Measurements from ENCODE around the gene ARPC3. TPM values are rescaled to one million over a fixed set of nuclear protein-coding genes. Genes with fewer than 3 reads are reported as not detected.
"Not testable (repeated sequence)": the region's sequence is repeated elsewhere in the genome, so short reads cannot be mapped to it uniquely, and the experiment has no call there.

The ARPC3 gene
- total RNA-seq, 1 experiment from 2014 or later: 188 TPM

- no peaks in the 10 kb centered on the region for H3K9me3 ChIP-seq (ENCODE audit: control insufficient read depth, low read depth, low read length)
- H3K9ac ChIP-seq (ENCODE audit: extremely low read depth, insufficient read length, low read length): no peak overlapping the region
- Mint-ChIP-seq H3K4me3 (no peak overlapping the region), H3K27me3 (ENCODE audit: low read depth) (no peaks in the 10 kb centered on the region), H3K9me3 (no peaks in the 10 kb centered on the region; a peak in 1 of 5 replicates), H3K36me3 (ENCODE audit: insufficient read depth in 1 of 3, low read depth in 3 of 3) (peaks cover 22 to 30% (median 29%) of the 10 kb centered on the region in 3 experiments; a peak in 6 of 7 replicates), H3K4me1 (peaks cover 0 to 3% of the 10 kb centered on the region in 2 experiments; a peak in 1 of 4 replicates), H3K27ac (no peak overlapping the region)
- H3K4ac ChIP-seq (ENCODE audit: low read depth, low read length): no peak overlapping the region
- no CpG with 5 or more reads among the region's 12 CpGs for WGBS (ENCODE audit: extremely low coverage, insufficient read length, low lambda C conversion rate)
- no peaks in the 10 kb centered on the region for H3K79me1 ChIP-seq (ENCODE audit: insufficient read depth, low read depth, low read length, poor library complexity, severe bottlenecking)
- H3K23me2 ChIP-seq (ENCODE audit: insufficient read length, low read depth, low read length, poor library complexity, severe bottlenecking): no peaks in the 10 kb centered on the region
- no peak overlapping the region for H4K5ac ChIP-seq (ENCODE audit: insufficient read length, low read depth, low read length)
- H2BK5ac ChIP-seq (ENCODE audit: insufficient read length, low read length): no peak overlapping the region
- H3T11ph ChIP-seq (ENCODE audit: low read length): no peak overlapping the region
- no peak for DNase-seq
- no peak overlapping the region for H3K27ac ChIP-seq (ENCODE audit: insufficient read length, low read depth, low read length)
- H2AFZ ChIP-seq (ENCODE audit: low read length): no peak overlapping the region
- TF ChIP-seq CTCF (conservative IDR thresholded peaks at IDR 0.05): no peak
- H3K79me2 ChIP-seq (ENCODE audit: insufficient read depth, low read length): no peaks in the 10 kb centered on the region
- no peak overlapping the region for H3K14ac ChIP-seq (ENCODE audit: insufficient read depth, low read length)
- no peak overlapping the region for H2BK20ac ChIP-seq (ENCODE audit: low read depth, low read length, poor library complexity, severe bottlenecking)
- H2AK5ac ChIP-seq (ENCODE audit: insufficient read length, low read length): no peak overlapping the region
- H3K23ac ChIP-seq (ENCODE audit: insufficient read length, low read depth, low read length): no peak overlapping the region
- H4K8ac ChIP-seq (replicated peaks; ENCODE audit: insufficient read length, low read depth, low read length): no peak overlapping the region
- H3K56ac ChIP-seq (ENCODE audit: insufficient read length, low read depth, low read length): no peak overlapping the region
- H3K4me1 ChIP-seq (ENCODE audit: insufficient read depth, low read length): no peaks in the 10 kb centered on the region
- no peak overlapping the region for H2BK120ac ChIP-seq (ENCODE audit: low read depth, low read length, poor library complexity, severe bottlenecking)
- H4K91ac ChIP-seq (ENCODE audit: insufficient read length, low read depth, low read length): no peak overlapping the region
- H2BK15ac ChIP-seq (ENCODE audit: low read depth, low read length): no peak overlapping the region
- H3K18ac ChIP-seq (ENCODE audit: insufficient read length, low read depth, low read length): no peak overlapping the region
- no peaks in the 10 kb centered on the region for H3K27me3 ChIP-seq (ENCODE audit: insufficient read depth, low read length)
- no peak overlapping the region for H3K4me2 ChIP-seq (ENCODE audit: insufficient read depth, insufficient read length, low read length)
- no peaks in the 10 kb centered on the region for H4K20me1 ChIP-seq (ENCODE audit: control insufficient read depth, insufficient read depth, insufficient read length)
- H2BK12ac ChIP-seq (ENCODE audit: insufficient read length, low read depth, low read length): no peak overlapping the region
These were observed 18.1 kb downstream of the ARPC3 start for GRCh38 chr12:110431957-110432587.

DNA sequence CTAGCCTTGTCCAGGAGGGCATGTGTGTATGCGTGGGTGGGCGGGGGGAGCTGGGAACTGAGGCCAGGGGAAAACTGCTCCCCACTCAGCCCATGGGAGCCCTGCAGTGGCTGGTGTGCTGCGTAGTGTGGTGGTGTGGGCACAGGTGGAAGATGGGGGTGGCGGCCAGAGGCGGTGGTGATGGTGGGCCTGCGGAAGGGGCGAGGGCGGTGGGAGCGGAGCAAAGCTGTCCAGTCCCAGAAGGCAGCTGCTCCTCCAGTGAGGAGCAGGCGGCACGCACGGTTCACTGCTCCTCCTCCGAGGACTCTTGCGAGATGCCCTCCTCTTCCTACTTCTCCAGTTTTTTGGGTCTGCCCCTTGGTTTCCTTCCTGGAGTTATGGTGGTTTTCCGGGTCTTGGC is 20.5 kb downstream of the ARPC3 start:
- WGBS (ENCODE audit: extremely low coverage, insufficient read length, low lambda C conversion rate): no CpG with 5 or more reads among the region's 15 CpGs
- not testable (repeated sequence) for H3K4me3 Mint-ChIP-seq; H3K14ac ChIP-seq (ENCODE audit: insufficient read depth, low read length); H3T11ph ChIP-seq (ENCODE audit: low read length); H2BK12ac ChIP-seq (ENCODE audit: insufficient read length, low read depth, low read length); H3K79me1 ChIP-seq (ENCODE audit: insufficient read depth, low read depth, low read length, poor library complexity, severe bottlenecking); H4K8ac ChIP-seq (replicated peaks; ENCODE audit: insufficient read length, low read depth, low read length); H3K4me2 ChIP-seq (ENCODE audit: insufficient read depth, insufficient read length, low read length); H3K23me2 ChIP-seq (ENCODE audit: insufficient read length, low read depth, low read length, poor library complexity, severe bottlenecking); H3K27me3 ChIP-seq (ENCODE audit: insufficient read depth, low read length); H2AFZ ChIP-seq (ENCODE audit: low read length); H3K56ac ChIP-seq (ENCODE audit: insufficient read length, low read depth, low read length); H2BK5ac ChIP-seq (ENCODE audit: insufficient read length, low read length); H3K4me1 Mint-ChIP-seq; H3K18ac ChIP-seq (ENCODE audit: insufficient read length, low read depth, low read length); H3K4ac ChIP-seq (ENCODE audit: low read depth, low read length); H3K4me1 ChIP-seq (ENCODE audit: insufficient read depth, low read length); H2BK15ac ChIP-seq (ENCODE audit: low read depth, low read length); H2BK20ac ChIP-seq (ENCODE audit: low read depth, low read length, poor library complexity, severe bottlenecking); H4K91ac ChIP-seq (ENCODE audit: insufficient read length, low read depth, low read length); H3K36me3 Mint-ChIP-seq (ENCODE audit: insufficient read depth in 1 of 3, low read depth in 3 of 3); H4K5ac ChIP-seq (ENCODE audit: insufficient read length, low read depth, low read length); H3K9me3 ChIP-seq (ENCODE audit: control insufficient read depth, low read depth, low read length); H3K27ac ChIP-seq (ENCODE audit: insufficient read length, low read depth, low read length); H3K23ac ChIP-seq (ENCODE audit: insufficient read length, low read depth, low read length); H2AK5ac ChIP-seq (ENCODE audit: insufficient read length, low read length); H2BK120ac ChIP-seq (ENCODE audit: low read depth, low read length, poor library complexity, severe bottlenecking); H3K9me3 Mint-ChIP-seq; H4K20me1 ChIP-seq (ENCODE audit: control insufficient read depth, insufficient read depth, insufficient read length); H3K27me3 Mint-ChIP-seq (ENCODE audit: low read depth); H3K9ac ChIP-seq (ENCODE audit: extremely low read depth, insufficient read length, low read length); H3K79me2 ChIP-seq (ENCODE audit: insufficient read depth, low read length); DNase-seq
- H3K27ac Mint-ChIP-seq: peak overlapping the region in 1 of 3 experiments; percentile 76; a peak in 1 of 7 replicates
